IPS DF 4.7 (cell line): ENCODE results near the gene CRTAC1.
A peak's percentile ranks its signal among the peaks of the same experiment; 100 is the strongest.

Source experiments
- DNase-seq: peaks from one replicate; pipeline ENCODE4 v3.0.0-alpha.2; 2013; ENCODE audit warnings: low spot score; ENCODE audit errors: extremely low read depth

CRTAC1 gene

DNA sequence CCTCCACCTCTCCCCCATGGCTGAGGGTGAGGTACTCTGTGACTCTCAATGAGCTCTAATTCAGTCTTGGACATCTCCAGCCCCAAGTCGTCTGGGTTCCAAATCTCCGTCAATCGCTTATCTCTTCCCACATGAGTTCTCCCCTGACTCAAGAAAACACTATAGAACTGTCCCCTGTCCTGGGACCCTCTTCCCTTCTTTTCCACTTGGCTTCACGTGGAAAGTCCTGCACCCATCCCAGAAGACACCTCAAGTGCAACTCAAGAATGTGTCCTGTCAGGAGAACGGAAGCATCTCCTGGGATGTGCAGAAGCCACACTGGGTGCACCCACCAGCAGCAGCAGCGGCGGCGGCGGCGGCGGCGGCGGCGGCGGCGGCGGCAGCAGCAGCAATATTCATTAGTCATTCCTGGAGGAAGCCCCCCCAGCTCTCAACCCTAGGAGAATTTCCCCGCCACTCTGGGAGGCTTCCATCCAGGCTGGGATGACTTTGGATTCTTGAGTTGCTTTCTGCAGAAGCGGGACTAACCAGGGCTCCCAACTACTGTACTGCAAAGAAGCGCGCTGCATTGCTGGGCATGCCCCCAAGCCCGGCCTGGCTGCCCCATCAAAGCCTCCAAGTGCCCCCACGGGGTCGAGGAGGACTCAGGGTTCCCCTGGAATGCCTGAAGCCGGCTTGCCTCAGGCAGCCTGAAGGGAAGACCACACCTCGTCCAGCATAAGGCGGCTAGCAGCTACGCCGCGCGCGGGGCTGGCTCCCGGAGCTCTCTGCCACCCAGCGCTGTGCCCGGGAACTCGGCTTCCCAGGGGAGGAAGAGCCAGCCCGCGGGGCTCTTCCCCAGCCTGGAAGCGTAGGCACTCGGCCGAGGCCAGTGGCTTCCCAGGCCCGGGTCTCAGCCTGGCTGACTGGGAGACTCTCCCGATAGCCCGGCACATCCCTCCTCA, 1.0 kb downstream of the CRTAC1 start:
- DNase-seq = no peak

DNA sequence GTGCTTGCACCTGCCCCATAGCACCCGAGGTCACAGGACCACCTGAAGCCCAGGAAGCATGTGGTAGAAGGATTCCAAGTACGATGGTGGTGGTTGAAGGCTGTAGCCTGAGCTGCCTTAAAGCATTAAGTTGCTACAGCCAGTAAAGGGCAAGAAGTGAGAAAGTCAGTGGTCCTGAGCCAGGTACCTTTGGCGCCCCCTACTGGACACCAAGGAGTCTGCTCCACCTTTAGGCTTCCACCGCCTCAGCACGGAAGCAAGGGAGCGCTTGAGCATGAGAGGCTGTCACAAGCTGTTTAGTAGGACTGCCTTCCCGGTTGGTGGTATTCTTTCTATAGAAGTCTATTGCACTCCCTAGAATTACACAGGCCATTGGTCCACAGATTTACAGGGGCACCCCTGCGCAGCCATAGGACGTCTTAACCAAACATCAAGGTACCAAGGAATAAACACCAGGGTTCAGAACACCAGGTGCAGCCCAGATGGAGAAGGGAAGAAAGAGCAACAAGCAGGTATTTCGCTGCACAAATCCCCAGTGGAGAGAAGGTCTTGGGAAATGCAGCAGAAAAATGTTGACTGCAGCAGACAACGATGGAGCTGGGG, 2.2 kb downstream of the CRTAC1 start:
- DNase-seq = peak; percentile 62

DNA sequence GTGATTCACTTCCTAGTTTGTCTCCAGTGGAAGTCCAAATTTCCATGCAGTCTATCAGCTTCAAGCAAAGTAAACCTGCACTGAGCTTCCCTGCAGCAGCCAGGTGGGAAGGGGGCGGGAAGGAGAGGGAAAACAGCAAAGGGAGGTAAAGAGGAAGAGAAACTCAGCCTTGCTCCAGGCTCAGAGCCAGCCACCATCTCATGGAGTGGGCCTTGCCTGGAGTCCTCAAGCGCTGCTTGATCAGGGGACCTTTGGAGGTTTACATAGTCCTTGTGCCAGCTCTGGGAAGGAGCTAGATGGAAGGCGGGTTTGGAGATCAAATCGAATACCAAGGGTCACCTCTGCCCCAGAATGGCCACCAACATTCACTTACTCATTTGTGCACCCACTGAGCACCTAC, 7.4 kb downstream of the CRTAC1 start:
- no peak for DNase-seq

DNA sequence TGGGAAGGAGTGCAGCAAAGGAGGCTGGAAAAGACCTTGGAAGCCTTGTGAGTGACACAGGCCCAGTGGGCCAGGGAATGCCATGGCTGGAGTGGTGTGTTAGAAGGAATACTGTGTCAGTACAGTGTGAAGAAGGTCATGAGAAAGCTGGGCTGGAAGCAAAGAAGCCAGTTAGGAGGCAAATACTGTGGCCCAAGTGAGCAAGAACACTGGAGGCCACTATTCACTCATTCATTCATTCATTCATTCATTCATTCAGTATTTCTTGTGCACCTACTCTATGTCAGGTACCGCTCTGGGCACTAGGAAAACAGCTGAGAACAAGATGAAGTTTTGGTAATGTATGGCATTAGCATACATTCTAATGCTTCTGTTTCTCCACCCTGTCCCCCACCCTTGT, 9.6 kb downstream of the CRTAC1 start:
- DNase-seq = no peak

DNA sequence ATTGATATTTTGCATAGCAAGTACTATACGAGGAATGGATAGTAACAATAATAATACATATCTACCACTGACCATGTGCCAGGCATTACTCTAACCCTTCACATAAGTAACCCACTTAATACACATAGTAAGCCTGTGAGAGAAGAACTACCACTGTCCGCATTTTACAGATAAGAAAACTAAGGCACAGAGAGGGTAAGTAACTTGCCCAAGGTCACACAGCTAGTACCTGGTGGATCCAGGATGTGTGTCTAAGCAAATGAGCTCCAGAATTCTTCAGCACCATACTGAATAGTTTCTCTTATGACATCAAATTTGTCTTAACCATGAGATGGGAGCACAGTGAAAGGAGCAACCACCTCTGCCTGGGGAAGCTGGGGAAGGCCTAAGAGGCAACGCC, 10.2 kb downstream of the CRTAC1 start:
- no peak for DNase-seq

DNA sequence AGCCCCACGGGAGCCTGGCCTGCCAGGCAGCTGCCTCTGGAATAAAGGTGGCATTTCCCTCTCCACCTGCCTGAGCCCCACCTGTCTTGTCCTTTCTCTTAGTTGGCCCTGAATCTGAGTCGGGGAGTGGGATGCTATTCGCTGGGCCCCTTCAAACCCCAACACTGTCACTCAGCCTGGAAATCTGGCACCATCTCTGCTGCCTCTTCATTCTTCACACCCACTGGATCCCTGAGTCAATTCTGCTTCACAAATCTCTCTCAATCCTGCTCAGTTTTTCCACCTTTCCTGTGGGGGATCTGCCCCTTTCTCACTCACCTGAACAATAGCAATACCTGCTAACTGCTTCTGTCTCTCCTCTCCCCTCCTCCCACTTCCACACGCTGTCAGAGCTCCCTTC, 10.6 kb downstream of the CRTAC1 start:
- no peak for DNase-seq

DNA sequence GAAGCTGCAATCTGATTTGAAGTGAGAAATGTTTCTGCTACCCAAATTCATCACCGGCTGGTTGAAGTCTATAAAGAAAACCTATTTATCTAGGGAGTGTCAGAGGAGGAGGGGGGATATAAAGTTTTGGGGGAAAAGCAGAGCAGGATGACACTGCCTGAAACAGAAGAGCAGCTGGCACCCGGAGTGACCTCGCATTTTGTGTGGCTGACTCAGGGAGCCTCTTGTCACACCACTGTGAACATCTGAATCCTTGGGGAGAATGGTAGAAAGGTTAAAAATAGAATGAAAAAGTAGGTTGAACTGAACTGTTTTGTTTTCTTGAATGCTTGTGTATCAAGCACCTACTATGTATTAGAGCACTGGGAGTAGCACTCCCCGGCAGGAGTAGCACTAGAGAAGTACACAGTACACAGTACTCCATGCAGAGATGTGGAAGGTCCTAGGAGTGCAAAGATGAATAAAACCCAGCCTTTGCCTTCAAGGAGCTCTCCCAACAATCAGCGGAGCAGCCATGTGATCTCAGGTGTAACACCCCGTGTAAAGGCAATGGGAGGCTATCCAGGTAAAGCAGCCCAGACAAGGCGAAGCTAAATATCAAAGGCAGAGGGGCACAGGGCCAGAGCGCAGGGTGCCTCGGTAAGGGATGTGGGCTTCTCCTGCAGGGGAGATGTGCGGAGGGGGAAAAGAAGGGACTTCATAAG, 13.5 kb downstream of the CRTAC1 start:
- DNase-seq = no peak

DNA sequence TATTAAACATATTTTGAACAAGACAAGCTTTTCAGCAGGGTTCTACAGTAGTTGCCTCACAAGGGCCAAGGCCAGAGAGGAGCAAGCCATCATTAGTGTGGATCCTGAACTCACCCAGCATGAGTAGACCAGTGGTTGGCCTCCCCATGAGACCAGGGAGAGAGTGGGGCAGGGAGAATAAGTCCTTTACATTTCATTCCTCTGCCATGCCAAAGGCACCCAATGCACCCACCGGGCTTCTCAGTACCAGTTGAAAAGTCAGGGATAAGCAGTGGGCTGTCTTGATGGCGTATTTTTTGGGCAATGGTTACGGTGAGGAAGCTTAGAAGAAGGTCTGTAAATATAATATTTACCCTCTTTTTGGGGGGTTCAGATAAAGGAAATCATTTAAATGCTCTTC, 16.6 kb downstream of the CRTAC1 start:
- DNase-seq = no peak

DNA sequence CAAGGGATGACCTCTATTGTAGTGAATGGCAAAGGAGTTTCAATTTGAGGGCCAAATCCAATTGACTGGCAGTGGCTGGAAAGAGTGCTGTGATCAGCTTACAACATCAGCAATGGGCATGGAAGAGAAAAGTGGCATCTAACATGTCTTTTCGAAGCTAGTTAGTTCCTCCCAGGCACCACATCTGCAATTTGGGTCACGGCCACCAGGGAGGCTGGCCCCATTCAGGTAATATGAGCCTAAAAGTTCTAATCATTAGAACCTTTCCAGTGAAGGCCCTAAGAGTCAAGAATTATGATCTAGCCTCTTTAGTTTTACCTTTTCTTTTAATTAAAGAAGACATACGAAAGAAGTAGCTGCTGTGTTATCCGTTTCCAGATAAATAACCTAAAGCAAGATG, 17.3 kb downstream of the CRTAC1 start:
- DNase-seq = no peak

DNA sequence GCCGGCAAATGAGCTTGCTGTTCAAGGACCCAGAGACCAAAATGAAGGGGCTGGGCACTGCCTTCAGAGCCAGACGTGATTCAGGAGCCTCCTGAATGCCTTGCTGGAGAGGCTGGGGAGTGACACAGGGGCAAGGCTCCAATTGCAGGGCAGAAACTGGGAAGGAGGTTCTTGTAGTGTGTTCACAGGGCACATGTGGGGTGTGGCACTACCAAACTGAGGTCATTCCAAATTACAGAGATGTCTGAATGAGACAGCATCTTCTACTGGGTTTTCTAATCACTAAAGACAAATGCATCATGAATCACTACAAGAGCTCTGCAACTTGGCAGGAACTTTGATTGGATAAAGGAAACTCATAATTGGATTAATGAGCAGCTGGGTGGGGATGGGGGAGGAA, 17.8 kb downstream of the CRTAC1 start:
- no peak for DNase-seq

DNA sequence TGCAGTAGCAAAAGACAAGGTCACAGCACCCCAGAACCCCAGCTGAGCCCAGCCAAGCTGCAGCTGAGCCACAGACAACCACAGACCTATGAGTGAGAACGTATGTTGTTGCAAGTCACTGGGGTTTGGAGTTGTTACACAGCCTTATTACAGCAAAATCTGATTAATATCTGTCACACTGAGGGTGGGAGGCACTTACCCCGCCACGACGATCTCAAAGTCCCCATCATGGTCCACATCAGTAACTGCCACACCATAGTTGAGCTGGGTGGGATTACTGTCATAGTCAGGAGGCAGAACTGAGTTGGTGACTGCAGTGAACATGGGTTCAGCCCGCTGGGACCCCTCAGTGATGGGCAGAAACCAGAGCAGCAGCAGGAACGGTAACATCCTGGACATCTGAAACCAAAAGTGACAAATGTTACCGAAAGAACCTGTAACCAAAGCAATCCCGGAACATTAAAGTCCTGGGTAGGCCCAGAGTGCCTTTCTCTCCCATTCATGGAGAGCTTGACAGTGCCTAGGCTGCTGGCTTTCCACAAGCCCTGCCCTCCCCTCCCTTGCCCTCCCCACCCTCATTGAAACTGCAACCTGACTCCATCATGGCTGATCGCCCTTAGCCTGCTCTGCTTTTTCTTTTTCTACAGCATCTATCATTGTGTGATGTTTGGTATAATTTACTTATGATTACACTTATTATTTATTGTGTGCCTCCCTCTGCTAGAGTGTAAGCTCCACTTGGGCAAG, 19.3 kb downstream of the CRTAC1 start:
- no peak for DNase-seq

DNA sequence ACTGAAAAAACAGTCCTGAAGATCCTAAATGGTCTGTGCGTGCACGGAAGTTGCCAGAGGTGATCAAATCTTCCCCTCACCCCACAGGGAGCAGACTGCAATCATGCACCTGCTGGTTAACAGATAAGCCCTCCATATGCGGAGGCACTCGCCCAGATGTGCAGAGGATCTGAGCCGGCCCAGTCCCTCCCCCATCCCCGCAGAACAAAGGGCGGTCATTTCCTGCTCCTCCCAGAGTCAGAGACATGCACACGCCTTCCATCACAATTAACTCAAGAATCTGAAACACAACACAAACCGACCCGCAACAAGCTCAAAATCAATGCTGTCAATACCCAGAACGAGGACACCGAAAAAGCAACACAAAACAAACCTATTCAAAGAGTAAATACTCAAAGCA, 24.2 kb downstream of the CRTAC1 start:
- DNase-seq = no peak

DNA sequence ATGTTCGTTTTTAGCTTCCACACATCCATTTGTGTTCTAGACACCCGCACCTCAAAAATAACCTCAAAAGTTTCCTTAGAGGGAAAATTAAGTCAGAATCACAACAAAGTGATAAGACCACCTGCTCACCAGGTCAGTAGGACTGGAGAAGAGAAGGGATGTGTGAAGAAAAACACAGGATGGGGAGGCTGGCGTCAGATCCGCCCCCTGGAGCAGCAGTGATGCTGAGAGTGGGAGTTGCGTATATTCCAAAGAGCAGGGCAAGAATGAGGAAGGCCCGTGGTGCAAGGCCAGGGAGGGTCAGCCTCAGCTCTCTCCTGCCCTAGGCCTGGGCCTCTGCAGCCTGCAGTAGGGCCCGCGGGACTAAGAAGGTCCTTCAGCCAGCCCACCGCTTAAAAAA, 28.7 kb downstream of the CRTAC1 start:
- no peak for DNase-seq

DNA sequence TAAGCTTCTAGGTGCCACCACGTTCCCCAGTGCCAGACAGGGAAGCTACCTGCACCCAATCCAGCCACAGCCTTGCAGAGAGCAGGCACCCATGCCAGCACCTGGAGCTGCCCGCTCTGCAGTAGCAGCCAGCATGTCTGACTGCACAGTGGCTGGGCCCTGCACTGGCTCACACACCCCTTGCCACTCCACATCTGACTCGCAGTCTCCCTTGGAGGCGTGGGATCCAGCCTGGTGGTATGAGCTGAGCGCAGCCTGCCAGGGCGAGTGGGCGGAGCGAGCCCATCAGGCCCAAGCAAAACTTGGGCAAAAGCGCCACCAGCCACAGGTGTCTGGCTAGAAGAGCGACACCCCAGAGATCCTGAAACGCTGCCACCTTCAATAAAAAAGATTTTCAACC, 30.1 kb downstream of the CRTAC1 start:
- DNase-seq = no peak

DNA sequence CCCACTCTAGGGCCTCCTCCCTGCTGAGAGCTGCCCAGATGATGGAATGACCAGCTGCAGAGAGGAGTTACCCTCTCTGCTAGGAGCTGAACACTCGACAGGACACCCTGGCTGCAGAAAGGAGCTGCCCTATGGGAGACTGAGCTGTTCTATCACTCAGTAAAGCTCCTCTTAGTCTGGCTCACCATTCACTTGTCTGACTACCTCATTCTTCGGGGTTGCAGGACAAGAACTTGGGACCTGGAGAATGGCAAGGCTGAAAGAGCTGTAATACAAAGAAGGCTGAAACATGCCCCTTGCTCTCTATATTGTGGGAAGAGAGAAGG, 30.5 kb downstream of the CRTAC1 start:
- DNase-seq = no peak

DNA sequence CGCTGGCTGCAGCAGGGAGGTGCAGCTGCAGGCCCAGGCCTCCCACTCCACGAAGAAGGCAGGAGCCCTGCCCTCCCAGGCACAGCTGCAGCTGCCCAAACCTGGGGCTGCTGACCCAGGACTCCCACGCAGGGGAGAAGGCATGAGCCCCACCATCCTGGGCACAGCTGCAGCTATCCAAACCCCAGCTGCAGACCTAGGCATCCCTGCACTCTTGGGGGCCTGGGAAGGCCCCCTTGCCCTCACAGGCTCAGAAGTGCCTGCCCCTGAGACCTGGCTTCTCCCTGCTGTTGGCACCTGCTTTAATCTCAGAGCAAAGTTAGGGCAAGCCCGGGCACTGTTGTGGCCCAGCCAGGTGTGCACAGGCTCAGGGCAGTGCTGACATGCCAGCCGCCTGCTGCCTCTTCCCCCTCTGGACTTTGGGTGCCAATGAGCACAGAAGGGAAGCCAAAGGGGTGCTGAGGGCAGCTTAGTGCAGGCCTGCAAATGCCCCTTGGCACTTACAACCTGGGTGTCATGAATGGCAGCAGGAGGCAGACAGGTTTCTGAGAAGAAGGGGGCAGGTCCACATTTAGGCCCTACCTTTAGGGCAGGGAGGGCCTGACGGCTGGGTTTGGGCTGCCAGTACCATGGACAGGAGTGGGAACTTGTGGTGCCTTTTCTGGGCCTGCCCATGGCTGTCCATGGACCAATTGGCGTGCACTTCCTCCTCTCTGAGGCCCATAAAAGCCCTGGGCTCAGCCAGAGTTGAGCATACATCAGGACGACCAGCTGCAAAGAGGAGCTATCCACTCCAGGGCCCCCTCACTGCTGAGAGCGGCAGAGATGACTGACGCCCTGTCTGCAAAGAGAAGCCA, 31.1 kb downstream of the CRTAC1 start:
- DNase-seq = no peak

DNA sequence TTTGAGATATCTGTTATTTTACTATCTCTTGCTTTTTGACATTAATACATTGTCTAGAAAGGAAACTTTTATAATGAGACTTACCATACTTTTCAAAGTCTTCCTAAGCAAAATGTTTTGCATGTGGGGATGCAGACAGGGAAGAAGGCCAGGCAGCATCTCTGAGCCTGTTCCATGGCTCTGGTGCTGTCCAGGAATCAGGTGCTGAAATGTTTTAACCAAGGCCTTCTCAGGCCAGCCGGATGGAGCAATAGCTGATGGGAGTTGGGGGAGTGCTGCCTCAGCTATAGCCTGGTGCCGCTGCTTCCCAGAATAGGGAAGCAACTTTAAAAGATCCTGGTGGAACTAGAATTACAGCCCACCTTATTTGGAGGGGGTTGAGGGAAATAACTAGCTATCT, 38.5 kb downstream of the CRTAC1 start:
- no peak for DNase-seq

DNA sequence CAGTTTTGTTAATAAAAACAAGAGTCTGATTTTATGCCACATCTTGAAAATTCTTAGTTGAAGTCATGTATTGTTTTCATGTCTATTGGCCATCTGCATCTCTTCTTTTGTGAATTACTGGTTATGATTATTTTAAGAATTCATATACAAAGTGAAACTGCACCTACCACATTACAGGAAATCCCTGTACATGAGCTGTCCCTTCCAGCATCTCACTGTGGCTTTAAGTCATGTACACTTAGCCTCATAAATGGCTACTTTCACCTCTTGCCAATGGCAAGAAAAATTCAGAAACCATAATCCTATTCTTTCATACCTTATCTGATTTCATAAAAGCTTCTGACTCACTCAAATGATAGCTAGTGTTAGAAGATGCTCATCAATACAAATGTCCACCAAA, 48.6 kb downstream of the CRTAC1 start:
- no peak for DNase-seq

DNA sequence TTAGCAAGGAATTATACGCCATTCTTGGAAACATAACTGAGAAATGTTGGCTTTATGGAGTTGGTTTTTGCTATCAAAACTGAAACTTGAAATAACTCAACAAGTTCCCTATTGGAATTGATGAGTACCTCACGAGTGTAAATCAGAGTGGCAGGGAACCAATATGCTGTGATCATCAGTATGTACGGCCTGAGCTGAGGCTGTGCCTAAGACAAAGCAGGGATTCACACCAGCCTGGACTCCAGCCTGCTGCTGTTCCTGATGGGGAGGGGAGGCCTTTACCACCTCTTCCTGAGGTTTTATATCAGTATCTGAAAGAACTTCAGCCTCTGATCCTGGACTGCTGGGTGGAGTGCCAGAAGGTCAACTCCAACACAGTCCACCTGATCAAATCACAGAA, 52.7 kb downstream of the CRTAC1 start:
- DNase-seq = no peak

DNA sequence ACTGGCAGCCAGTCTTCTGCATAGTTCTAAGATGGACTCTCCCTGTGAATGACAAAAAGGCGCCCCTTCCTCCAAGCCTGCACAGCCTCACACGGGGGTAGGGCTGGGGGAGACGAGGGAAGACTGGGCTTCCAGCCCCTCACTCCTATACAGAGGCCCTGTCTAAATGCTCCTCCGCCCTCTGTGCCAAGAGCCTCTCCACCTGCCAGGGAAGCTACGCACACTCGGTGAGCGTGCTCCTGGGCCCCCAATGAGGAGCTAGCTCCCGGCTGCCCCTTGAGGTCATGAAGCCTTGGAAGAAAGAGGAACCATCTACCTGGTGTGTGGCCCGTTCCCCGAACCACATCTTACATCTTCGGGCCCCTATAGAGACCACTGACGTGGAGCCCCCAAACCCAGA, 54.8 kb downstream of the CRTAC1 start:
- no peak for DNase-seq
